Tibial nerve (tissue), 4 donors: ENCODE measurements around the gene TMEM91. TPM values are rescaled to one million over a fixed set of nuclear protein-coding genes. Genes with fewer than 3 reads are reported as not detected.

Experiments
- DNase-seq, 2 donors: peaks; one replicate each; pipeline ENCODE4 v3.0.0-alpha.2; 2019; ENCODE audit warnings: low spot score in 2 of 2
- H3K27ac ChIP-seq, 4 donors: fragments of 200-600 bp; sonication (generic) in 3 of 4; one replicate each; pipeline ENCODE4 v1.5.1; 2017 to 2019; ENCODE audit warnings: mild to moderate bottlenecking in 1 of 4
- H3K27me3 ChIP-seq, 2 donors: fragments of 200-600 bp; sonication (generic) in 1 of 2; one replicate each; pipeline versions ENCODE4 v1.5.1 to v1.6.0; 2017 to 2019
- H3K36me3 ChIP-seq, 3 donors: fragments of 200-600 bp; sonication (generic); one replicate each; pipeline ENCODE4 v1.5.1; 2018 to 2019
- H3K4me1 ChIP-seq, 4 donors: fragments of 200-600 bp; sonication (generic) in 3 of 4; one replicate each; pipeline ENCODE4 v1.5.1; 2017 to 2019
- H3K4me3 ChIP-seq, 4 donors: fragments of 200-600 bp; sonication (generic) in 3 of 4; one replicate each; pipeline ENCODE4 v1.5.1; 2017 to 2019; ENCODE audit warnings: mild to moderate bottlenecking in 1 of 4, moderate library complexity in 1 of 4
- H3K9me3 ChIP-seq, 4 donors: fragments of 200-600 bp; sonication (generic) in 3 of 4; one replicate each; pipeline ENCODE4 v1.5.1; 2017 to 2019
- EP300 ChIP-seq, 2 donors: sonication (generic); formaldehyde crosslinking; IDR thresholded peaks; one replicate each; pipeline ENCODE4 v1.6.1; 2017; ENCODE audit warnings: antibody characterized with exemption in 2 of 2, mild to moderate bottlenecking in 1 of 2
- POLR2A ChIP-seq, 2 donors: fragments of 450-650 bp; IDR thresholded peaks; one replicate each; pipeline ENCODE4 v1.6.1; 2017; ENCODE audit warnings: antibody characterized with exemption in 2 of 2, mild to moderate bottlenecking in 2 of 2, moderate library complexity in 2 of 2
- WGBS, 2 donors: methylation state at CpG; one replicate each; pipeline ENCODE4 v1.1.5; 2018; 5-methylcytosine and 5-hydroxymethylcytosine counted together
- total RNA-seq, 4 donors: library from RNA; depleted of rRNA; stranded (reverse); fragments of >200 nt; gene quantifications; one replicate each; pipeline ENCODE4 v1.1.0, GENCODE V29; 2016
- TF ChIP-seq, protein P1 (sequence below), 5 experiments: fragments of 200-600 bp in 3 of 5; fragments of 450-650 bp in 2 of 5; sonication (generic) in 3 of 5; IDR thresholded peaks; one replicate each; pipeline ENCODE4 v1.5.1; 2016 to 2019; ENCODE audit warnings: antibody characterized with exemption in 5 of 5, mild to moderate bottlenecking in 3 of 5, moderate library complexity in 2 of 5

Gene TMEM91
- total RNA-seq, 4 donors from 2014 or later = 20.3 to 50.8 (median 31.5) TPM

DNA sequence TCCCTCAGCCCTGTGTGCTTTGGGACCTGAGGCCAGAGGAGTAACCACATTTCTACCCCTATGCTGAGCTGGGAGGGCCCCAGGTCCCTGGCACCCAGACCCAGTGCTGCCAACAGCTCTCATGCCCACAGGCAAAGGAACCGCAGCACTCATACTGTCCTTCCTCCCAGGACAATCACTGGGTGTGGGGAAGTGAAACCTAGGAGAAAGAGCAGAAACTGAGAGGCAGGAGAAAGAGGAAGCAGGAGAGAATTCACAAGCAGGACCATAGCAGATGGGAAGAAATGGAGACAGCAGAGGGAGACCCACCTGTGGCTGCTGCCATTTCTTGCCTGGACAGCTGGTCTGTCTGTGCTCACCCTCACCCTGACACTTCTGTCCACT lies 47.5 kb upstream of the TMEM91 start:
- no peak for DNase-seq
- H3K4me3 ChIP-seq = no peak overlapping the region
- peak overlapping the region in 3 of 4 donors; percentile 79 to 83 (median 79) for H3K27ac ChIP-seq
- 63 to 68% methylated on average over 1 of the region's 1 CpG for WGBS, 2 donors
- H3K4me1 ChIP-seq = peaks cover 0 to 52% (median 42%) of the 10 kb centered on the region in 4 donors
- H3K36me3 ChIP-seq = peaks cover 0 to 39% (median 5%) of the 10 kb centered on the region in 3 donors
- H3K27me3 ChIP-seq = no peaks in the 10 kb centered on the region
- TF ChIP-seq EP300 (IDR thresholded peaks at IDR 0.05) = peak in 1 of 2 donors; percentile 72
- TF ChIP-seq, protein P1, sequence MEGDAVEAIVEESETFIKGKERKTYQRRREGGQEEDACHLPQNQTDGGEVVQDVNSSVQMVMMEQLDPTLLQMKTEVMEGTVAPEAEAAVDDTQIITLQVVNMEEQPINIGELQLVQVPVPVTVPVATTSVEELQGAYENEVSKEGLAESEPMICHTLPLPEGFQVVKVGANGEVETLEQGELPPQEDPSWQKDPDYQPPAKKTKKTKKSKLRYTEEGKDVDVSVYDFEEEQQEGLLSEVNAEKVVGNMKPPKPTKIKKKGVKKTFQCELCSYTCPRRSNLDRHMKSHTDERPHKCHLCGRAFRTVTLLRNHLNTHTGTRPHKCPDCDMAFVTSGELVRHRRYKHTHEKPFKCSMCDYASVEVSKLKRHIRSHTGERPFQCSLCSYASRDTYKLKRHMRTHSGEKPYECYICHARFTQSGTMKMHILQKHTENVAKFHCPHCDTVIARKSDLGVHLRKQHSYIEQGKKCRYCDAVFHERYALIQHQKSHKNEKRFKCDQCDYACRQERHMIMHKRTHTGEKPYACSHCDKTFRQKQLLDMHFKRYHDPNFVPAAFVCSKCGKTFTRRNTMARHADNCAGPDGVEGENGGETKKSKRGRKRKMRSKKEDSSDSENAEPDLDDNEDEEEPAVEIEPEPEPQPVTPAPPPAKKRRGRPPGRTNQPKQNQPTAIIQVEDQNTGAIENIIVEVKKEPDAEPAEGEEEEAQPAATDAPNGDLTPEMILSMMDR (IDR thresholded peaks at IDR 0.05) = no peak
- H3K9me3 ChIP-seq = no peaks in the 10 kb centered on the region

GRCh38 chr19:41330481-41330880 lies 45.9 kb upstream of the TMEM91 start:
- Histone ChIP-seq H3K4me1 (peaks cover 0 to 38% (median 26%) of the 10 kb centered on the region in 4 donors), H3K9me3 (no peaks in the 10 kb centered on the region), H3K4me3 (no peak overlapping the region), H3K27ac (no peak overlapping the region), H3K36me3 (peaks cover 0 to 41% (median 5%) of the 10 kb centered on the region in 3 donors), H3K27me3 (no peaks in the 10 kb centered on the region)
- no peak for DNase-seq
- WGBS, 2 donors = 71 to 75% methylated on average over 4 of the region's 4 CpGs
- no peak for TF ChIP-seq POLR2A (IDR thresholded peaks at IDR 0.05)
- TF ChIP-seq EP300 (IDR thresholded peaks at IDR 0.05) = no peak
- TF ChIP-seq, protein P1 (IDR thresholded peaks at IDR 0.05) = no peak

DNA sequence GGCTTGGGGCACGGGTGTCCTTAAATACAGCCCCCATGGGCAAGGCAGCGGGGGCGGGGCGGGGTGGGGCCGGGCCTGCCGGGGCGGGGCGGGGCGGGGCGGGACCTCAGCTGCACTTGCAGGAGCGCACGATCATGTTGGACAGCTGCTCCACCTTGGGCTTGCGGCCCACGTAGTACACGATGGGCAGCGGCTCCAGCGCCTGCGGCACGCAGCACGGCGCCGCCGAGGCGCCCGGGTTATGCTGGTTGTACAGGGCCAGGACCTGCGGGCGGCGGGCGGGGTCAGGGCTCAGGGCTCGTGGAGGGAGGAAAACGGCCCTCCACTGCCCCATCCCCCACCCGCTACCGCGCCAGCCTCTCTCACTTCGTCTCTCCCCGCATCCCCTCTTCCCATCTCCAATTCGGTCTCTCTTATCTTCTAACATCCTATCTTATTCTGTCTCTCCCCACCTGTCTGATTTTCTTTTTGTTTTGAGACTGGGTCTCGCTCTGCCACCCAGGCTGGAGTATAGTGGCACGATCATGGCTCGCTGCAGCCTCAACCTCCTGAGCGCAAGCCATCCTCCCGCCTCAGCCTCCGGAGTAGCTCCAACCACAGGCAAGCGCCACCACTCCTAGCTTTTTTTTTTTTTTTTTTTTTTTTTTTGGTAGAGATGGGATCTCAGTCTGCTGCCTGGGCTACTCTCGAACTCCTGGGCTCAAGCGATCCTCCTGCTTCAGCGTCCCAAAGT lies 45.2 kb upstream of the TMEM91 start:
- WGBS, 2 donors = 65 to 75% methylated on average over 28 to 46 of the region's 47 CpGs
- TF ChIP-seq POLR2A (IDR thresholded peaks at IDR 0.05) = no peak
- no peak for TF ChIP-seq EP300 (IDR thresholded peaks at IDR 0.05)
- TF ChIP-seq, protein P1 (IDR thresholded peaks at IDR 0.05) = no peak

DNA sequence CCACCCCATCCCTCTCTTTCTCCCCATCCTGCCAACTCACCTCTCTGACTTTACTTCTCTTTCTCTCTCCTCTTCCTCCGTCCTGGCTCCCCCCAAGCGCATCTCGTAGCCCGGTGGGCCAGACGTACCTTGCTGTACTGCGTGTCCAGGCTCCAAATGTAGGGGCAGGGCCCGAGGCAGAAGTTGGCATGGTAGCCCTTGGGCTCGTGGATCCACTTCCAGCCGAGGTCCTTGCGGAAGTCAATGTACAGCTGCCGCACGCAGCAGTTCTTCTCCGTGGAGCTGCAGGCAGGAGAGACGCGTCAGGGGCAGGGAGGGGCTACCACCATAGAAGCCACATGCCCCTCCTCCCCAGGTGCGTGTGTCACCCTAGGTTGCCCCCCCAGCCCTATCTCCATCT lies 44.3 kb upstream of the TMEM91 start:
- no peak for DNase-seq
- Histone ChIP-seq H3K27ac (no peak overlapping the region), H3K27me3 (no peaks in the 10 kb centered on the region), H3K4me1 (peaks cover 0 to 23% (median 12%) of the 10 kb centered on the region in 4 donors), H3K4me3 (no peak overlapping the region), H3K9me3 (no peaks in the 10 kb centered on the region), H3K36me3 (peaks cover 0 to 47% (median 5%) of the 10 kb centered on the region in 3 donors)
- no peak for TF ChIP-seq POLR2A (IDR thresholded peaks at IDR 0.05)
- TF ChIP-seq, protein P1 (IDR thresholded peaks at IDR 0.05) = no peak
- TF ChIP-seq EP300 (IDR thresholded peaks at IDR 0.05) = no peak
- 91 to 92% methylated on average over 16 of the region's 16 CpGs for WGBS, 2 donors

More for the DNA sequence above, 45.2 kb upstream of the TMEM91 start:
- DNase-seq = no peak
- Histone ChIP-seq H3K36me3 (peaks cover 0 to 47% (median 5%) of the 10 kb centered on the region in 3 donors), H3K27ac (no peak overlapping the region), H3K9me3 (no peaks in the 10 kb centered on the region), H3K4me1 (peaks cover 0 to 32% (median 20%) of the 10 kb centered on the region in 4 donors), H3K4me3 (no peak overlapping the region), H3K27me3 (no peaks in the 10 kb centered on the region)

- 89 to 94% methylated on average over 5 of the region's 5 CpGs for WGBS, 2 donors
- Histone ChIP-seq H3K4me1 (peaks cover 0 to 18% (median 8%) of the 10 kb centered on the region in 4 donors), H3K4me3 (no peak overlapping the region), H3K36me3 (peaks cover 0 to 47% (median 5%) of the 10 kb centered on the region in 3 donors), H3K27ac (no peak overlapping the region), H3K9me3 (no peaks in the 10 kb centered on the region), H3K27me3 (no peaks in the 10 kb centered on the region)
- no peak for DNase-seq
- TF ChIP-seq, protein P1 (IDR thresholded peaks at IDR 0.05) = no peak
- TF ChIP-seq POLR2A (IDR thresholded peaks at IDR 0.05) (no peak), EP300 (IDR thresholded peaks at IDR 0.05) (no peak)
Observed at GRCh38 chr19:41332468-41332867, 43.9 kb upstream of the TMEM91 start.
